Endothelial cell of umbilical vein (primary cell): ENCODE data around the gene CCDC27. TPM values are rescaled to one million over a fixed set of nuclear protein-coding genes. Genes with fewer than 3 reads are reported as not detected.

ENCODE experiments used
- BruUV-seq: library from RNA; stranded (reverse); fragments of 400-500 nt; replicated peaks from 2 replicates; lab custom pipeline; 2021; lab: Mats Ljungman, UMichigan
- CTCF ChIA-PET: fragments of 300-600, 350-600 bp; sonication (Branson Sonifier 250); formaldehyde crosslinking; loops from one replicate; lab custom pipeline; 2021; ENCODE audit warnings: antibody characterized with exemption, inconsistent platforms; lab: Charles Lee
- POLR2A ChIA-PET: fragments of 300-600, 350-600 bp; sonication (Branson Sonifier 250); formaldehyde crosslinking; loops from one replicate; lab custom pipeline; 2021; ENCODE audit warnings: antibody characterized with exemption, inconsistent platforms; lab: Charles Lee
- DNase-seq: peaks from one replicate; pipeline ENCODE4 v3.0.0-alpha.2; 2011; ENCODE audit warnings: low read depth, low spot score
- FAIRE-seq: peaks from 2 replicates; lab custom pipeline; 2011; peaks lifted over from hg19 to GRCh38; lab: Jason Lieb, UNC
- H2AFZ ChIP-seq: 2 replicates; pipeline ENCODE4 v1.6.0; 2012; ENCODE audit warnings: low read depth, low read length, control low read depth, inconsistent platforms
- H3K27ac ChIP-seq: 2 replicates; pipeline ENCODE4 v1.5.1; 2011; ENCODE audit warnings: low read depth, mild to moderate bottlenecking, control low read depth, low read length, moderate library complexity; ENCODE audit not compliant: insufficient read depth
- H3K27me3 ChIP-seq, 2 experiments: 2 replicates each; pipeline versions ENCODE4 v1.6.0 to v1.6.1; 2011; ENCODE audit warnings: low read length in 2 of 2, mixed read lengths in 1 of 2; ENCODE audit not compliant: control insufficient read depth in 2 of 2, insufficient read depth in 2 of 2
- H3K36me3 ChIP-seq, 2 experiments: 2 replicates in 1 of 2; 3 replicates in 1 of 2; pipeline ENCODE4 v1.5.1; 2011; ENCODE audit warnings: low read length in 2 of 2, mild to moderate bottlenecking in 1 of 2, moderate library complexity in 1 of 2; ENCODE audit not compliant: control insufficient read depth in 2 of 2, insufficient read depth in 2 of 2; ENCODE audit errors: extremely low read depth in 1 of 2
- H3K4me1 ChIP-seq: 3 replicates; pipeline ENCODE4 v1.5.1; 2011; ENCODE audit warnings: mild to moderate bottlenecking, low read length; ENCODE audit not compliant: control insufficient read depth, insufficient read depth; ENCODE audit errors: extremely low read depth
- H3K4me2 ChIP-seq: 2 replicates; pipeline ENCODE4 v1.6.1; 2011; ENCODE audit warnings: low read length, control low read depth, mixed read lengths; ENCODE audit not compliant: insufficient read depth
- H3K4me3 ChIP-seq, 3 experiments: fragments of 200-600 bp in 1 of 3; sonication (generic), shearing (Covaris generic) in 1 of 3; replicated peaks in 1 of 3; 2 replicates each; pipeline ENCODE4 v1.5.1; 2011 to 2016; ENCODE audit warnings: control low read depth in 3 of 3, low read length in 3 of 3, mild to moderate bottlenecking in 2 of 3, inconsistent platforms in 1 of 3, low read depth in 1 of 3, moderate library complexity in 1 of 3; ENCODE audit not compliant: insufficient read depth in 1 of 3
- H3K79me2 ChIP-seq: 2 replicates; pipeline ENCODE4 v1.6.0; 2012; ENCODE audit warnings: low read length, inconsistent platforms; ENCODE audit not compliant: control insufficient read depth, insufficient read depth
- H3K9ac ChIP-seq: replicated peaks from 2 replicates; pipeline ENCODE3; 2011; ENCODE audit warnings: low read length, control low read depth; ENCODE audit not compliant: insufficient read depth; ENCODE audit errors: extremely low read depth
- H3K9me1 ChIP-seq: replicated peaks from 3 replicates; pipeline ENCODE4 v1.6.0; 2011; ENCODE audit warnings: mild to moderate bottlenecking, low read length; ENCODE audit not compliant: control insufficient read depth, insufficient read depth; ENCODE audit errors: extremely low read depth
- H3K9me3 ChIP-seq: replicated peaks from 2 replicates; pipeline ENCODE4 v1.5.1; 2012; ENCODE audit warnings: low read length, inconsistent platforms; ENCODE audit not compliant: control insufficient read depth, insufficient read depth
- H4K20me1 ChIP-seq: replicated peaks from 2 replicates; pipeline ENCODE3; 2011; ENCODE audit warnings: mild to moderate bottlenecking, low read length; ENCODE audit not compliant: control insufficient read depth, insufficient read depth; ENCODE audit errors: extremely low read depth
- CTCF ChIP-seq, 2 donors: IDR thresholded peaks; 1 replicate in 1 of 2; 2 replicates in 1 of 2; pipeline ENCODE4 v1.5.1; 2011; ENCODE audit warnings: low read length in 2 of 2, mild to moderate bottlenecking in 2 of 2, moderate library complexity in 2 of 2, control low read depth in 1 of 2, inconsistent platforms in 1 of 2, low read depth in 1 of 2; ENCODE audit not compliant: insufficient read depth in 1 of 2; ENCODE audit errors: extremely low read depth in 1 of 2
- EZH2 ChIP-seq: IDR thresholded peaks from 2 replicates; pipeline ENCODE4 v1.6.1; 2012; ENCODE audit warnings: borderline replicate concordance, low read depth, mild to moderate bottlenecking, moderate library complexity, low read length, inconsistent platforms; ENCODE audit not compliant: severe bottlenecking
- FOS ChIP-seq: IDR thresholded peaks from 2 replicates; pipeline ENCODE4 v1.6.1; 2011; ENCODE audit warnings: mild to moderate bottlenecking, low read length, moderate library complexity, borderline replicate concordance; ENCODE audit not compliant: insufficient read depth
- GATA2 ChIP-seq: IDR thresholded peaks from 2 replicates; pipeline ENCODE4 v1.7.0; 2011; ENCODE audit warnings: low read depth, mild to moderate bottlenecking, moderate library complexity, mixed read lengths, low read length; ENCODE audit not compliant: insufficient read length, insufficient read depth
- JUN ChIP-seq: IDR thresholded peaks from 2 replicates; pipeline ENCODE4 v1.6.1; 2011; ENCODE audit warnings: borderline replicate concordance, low read depth; ENCODE audit not compliant: insufficient read length, insufficient read depth
- MAX ChIP-seq: IDR thresholded peaks from 2 replicates; pipeline ENCODE4 v1.6.1; 2011; ENCODE audit not compliant: insufficient read depth, insufficient read length
- MYC ChIP-seq: IDR thresholded peaks from one replicate; pipeline ENCODE4 v1.6.1; 2011; ENCODE audit warnings: mild to moderate bottlenecking, low read depth, low read length
- POLR2A ChIP-seq: IDR thresholded peaks from 2 replicates; pipeline ENCODE4 v1.6.1; 2012; ENCODE audit warnings: low read depth, mild to moderate bottlenecking, control low read depth, low read length
- POLR2AphosphoS5 ChIP-seq: IDR thresholded peaks from 2 replicates; pipeline ENCODE4 v1.6.1; 2012; ENCODE audit warnings: low read depth, mild to moderate bottlenecking, control low read depth, low read length, moderate library complexity; ENCODE audit not compliant: insufficient read depth
- dilution Hi-C: fragments of 300-500 bp; cut with MboI; formaldehyde crosslinking; loops from one replicate; pipeline ENCODE4 v1.15.0; 2019; ENCODE audit warnings: low sequenced_read_pairs; ENCODE audit not compliant: extremely low pct_ligation_motif_present
- intact Hi-C: fragments of 100-400 bp; cut with micrococcal nuclease; formaldehyde crosslinking; loops from one replicate; pipeline ENCODE4 v1.10.0; 2022
- polyA plus RNA-seq, 4 experiments: library from polyadenylated mRNA; depleted of rRNA in 3 of 4; stranded (reverse) in 3 of 4; unstranded in 1 of 4; fragments of >200 nt; gene quantifications; 2 replicates each; pipeline versions ENCODE4 v1.2.1 to v1.2.3, GENCODE V29; 2011 to 2012; ENCODE audit warnings: missing spikeins in 1 of 4
- total RNA-seq: library from RNA; stranded (reverse); gene quantifications from 2 replicates; pipeline ENCODE4 v1.2.3, GENCODE V29; 2021

Gene CCDC27
- total and polyA plus RNA-seq, 2 donors (not counting 3 experiments of a cell fraction or from before 2014, with no cell fraction given) = not detected

GRCh38 chr1:3738943-3739342, 13.3 kb upstream of the CCDC27 start:
- BruUV-seq = no TSS peak
- H3K4me3 ChIP-seq = no peak overlapping the region
- DNase-seq (no peak), FAIRE-seq (no peak)
- H4K20me1 ChIP-seq = no peaks in the 10 kb centered on the region
- no peak overlapping the region for H3K4me2 ChIP-seq
- peaks cover 4 to 28% of the 10 kb centered on the region in 2 experiments for H3K36me3 ChIP-seq
- H3K27me3 ChIP-seq = no peaks in the 10 kb centered on the region
- no peak for TF ChIP-seq MAX
- no peak for TF ChIP-seq CTCF (IDR thresholded peaks at IDR 0.05; ENCODE audit: extremely low read depth in 1 of 2, insufficient read depth in 1 of 2, low read depth in 1 of 2, low read length in 2 of 2)
- TF ChIP-seq POLR2A = no peak
- TF ChIP-seq MYC = no peak
- TF ChIP-seq POLR2AphosphoS5 = no peak
- TF ChIP-seq GATA2 = no peak
- no peak for TF ChIP-seq EZH2
- TF ChIP-seq JUN = no peak
- TF ChIP-seq FOS = no peak
- CTCF ChIA-PET = interaction anchor here (1.4 kb wide), 1 partner anchor 14 kb away, joined by 5 read pairs; no protein-coding TSS in a partner anchor
- intact Hi-C loops (no loop called here), dilution Hi-C loops (no loop called here)
- H3K27ac ChIP-seq = no peak overlapping the region
- H3K4me1 ChIP-seq = no peaks in the 10 kb centered on the region
- no peaks in the 10 kb centered on the region for H3K9me1 ChIP-seq
- no peaks in the 10 kb centered on the region for H3K9me3 ChIP-seq
- POLR2A ChIA-PET = no interaction called here
- H3K9ac ChIP-seq = no peak overlapping the region
- no peaks in the 10 kb centered on the region for H3K79me2 ChIP-seq
- no peak overlapping the region for H2AFZ ChIP-seq
